ENCODE results near the gene SUPT3H. TPM values are rescaled to one million over a fixed set of nuclear protein-coding genes. Genes with fewer than 3 reads are reported as not detected.

Gene SUPT3H
- total and polyA plus RNA-seq, 2 of the 13 experiments (the other 11 are each of a cell fraction or from before 2014, with no cell fraction given), result 11.9 to 36.1 TPM

DNA sequence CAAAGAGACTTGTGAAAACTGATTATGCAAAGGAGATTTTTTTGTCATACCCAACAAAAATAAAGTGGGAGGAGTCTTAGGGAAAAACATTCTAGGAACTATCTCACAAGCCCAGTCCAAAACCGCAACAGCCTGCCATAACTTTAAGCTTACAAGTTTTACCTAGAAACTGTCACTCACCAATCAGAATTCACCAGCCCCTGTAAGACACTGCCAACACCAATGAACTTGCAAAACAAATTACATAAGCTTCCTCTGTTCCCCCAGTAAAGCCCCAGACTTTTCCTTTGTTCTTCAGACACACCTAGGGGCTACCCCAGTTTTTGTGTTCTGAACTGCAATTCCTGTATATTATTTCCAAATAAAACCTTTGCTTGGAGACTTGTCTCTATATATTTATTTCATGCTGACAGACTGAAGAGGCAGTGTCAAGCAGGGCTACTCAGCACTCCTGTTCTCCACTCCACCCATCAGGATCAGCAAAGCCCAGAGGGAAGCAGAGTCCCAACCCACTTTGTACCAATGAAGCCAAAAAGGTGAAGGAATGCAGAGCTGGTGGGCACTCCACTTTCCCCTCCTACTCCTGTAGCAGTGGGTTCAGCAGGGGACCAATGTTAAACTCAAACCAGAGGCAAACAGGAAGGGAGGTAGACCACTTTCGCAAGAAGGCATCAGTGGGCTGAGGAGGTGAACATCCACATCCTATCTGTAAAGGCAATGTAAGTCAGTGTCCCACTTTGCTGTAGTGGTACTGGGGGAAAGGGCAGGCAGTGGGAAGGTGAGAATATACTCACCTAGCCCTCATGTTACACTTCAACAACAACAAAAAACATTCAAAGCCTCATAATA lies 192.1 kb downstream of the SUPT3H start (continued):
- TF ChIP-seq, protein P1, sequence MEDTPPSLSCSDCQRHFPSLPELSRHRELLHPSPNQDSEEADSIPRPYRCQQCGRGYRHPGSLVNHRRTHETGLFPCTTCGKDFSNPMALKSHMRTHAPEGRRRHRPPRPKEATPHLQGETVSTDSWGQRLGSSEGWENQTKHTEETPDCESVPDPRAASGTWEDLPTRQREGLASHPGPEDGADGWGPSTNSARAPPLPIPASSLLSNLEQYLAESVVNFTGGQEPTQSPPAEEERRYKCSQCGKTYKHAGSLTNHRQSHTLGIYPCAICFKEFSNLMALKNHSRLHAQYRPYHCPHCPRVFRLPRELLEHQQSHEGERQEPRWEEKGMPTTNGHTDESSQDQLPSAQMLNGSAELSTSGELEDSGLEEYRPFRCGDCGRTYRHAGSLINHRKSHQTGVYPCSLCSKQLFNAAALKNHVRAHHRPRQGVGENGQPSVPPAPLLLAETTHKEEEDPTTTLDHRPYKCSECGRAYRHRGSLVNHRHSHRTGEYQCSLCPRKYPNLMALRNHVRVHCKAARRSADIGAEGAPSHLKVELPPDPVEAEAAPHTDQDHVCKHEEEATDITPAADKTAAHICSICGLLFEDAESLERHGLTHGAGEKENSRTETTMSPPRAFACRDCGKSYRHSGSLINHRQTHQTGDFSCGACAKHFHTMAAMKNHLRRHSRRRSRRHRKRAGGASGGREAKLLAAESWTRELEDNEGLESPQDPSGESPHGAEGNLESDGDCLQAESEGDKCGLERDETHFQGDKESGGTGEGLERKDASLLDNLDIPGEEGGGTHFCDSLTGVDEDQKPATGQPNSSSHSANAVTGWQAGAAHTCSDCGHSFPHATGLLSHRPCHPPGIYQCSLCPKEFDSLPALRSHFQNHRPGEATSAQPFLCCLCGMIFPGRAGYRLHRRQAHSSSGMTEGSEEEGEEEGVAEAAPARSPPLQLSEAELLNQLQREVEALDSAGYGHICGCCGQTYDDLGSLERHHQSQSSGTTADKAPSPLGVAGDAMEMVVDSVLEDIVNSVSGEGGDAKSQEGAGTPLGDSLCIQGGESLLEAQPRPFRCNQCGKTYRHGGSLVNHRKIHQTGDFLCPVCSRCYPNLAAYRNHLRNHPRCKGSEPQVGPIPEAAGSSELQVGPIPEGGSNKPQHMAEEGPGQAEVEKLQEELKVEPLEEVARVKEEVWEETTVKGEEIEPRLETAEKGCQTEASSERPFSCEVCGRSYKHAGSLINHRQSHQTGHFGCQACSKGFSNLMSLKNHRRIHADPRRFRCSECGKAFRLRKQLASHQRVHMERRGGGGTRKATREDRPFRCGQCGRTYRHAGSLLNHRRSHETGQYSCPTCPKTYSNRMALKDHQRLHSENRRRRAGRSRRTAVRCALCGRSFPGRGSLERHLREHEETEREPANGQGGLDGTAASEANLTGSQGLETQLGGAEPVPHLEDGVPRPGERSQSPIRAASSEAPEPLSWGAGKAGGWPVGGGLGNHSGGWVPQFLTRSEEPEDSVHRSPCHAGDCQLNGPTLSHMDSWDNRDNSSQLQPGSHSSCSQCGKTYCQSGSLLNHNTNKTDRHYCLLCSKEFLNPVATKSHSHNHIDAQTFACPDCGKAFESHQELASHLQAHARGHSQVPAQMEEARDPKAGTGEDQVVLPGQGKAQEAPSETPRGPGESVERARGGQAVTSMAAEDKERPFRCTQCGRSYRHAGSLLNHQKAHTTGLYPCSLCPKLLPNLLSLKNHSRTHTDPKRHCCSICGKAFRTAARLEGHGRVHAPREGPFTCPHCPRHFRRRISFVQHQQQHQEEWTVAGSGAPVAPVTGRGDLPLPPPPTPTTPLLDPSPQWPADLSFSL (CRISPR knock-in tag; IDR thresholded peaks at IDR 0.05), result no peak
- TF ChIP-seq ZNF24 (IDR thresholded peaks at IDR 0.05) (no peak), RARA (CRISPR knock-in tag; IDR thresholded peaks at IDR 0.05) (no peak), HOXA7 (CRISPR knock-in tag; IDR thresholded peaks at IDR 0.05) (no peak), TCF7L2 (IDR thresholded peaks at IDR 0.05; ENCODE audit: low read depth, low read length) (no peak), GATAD2A (CRISPR knock-in tag; IDR thresholded peaks at IDR 0.05) (0 out of 2 replicates have a peak, but pooled peaks have one; percentile 31)
- TF ChIP-seq, protein P2, sequence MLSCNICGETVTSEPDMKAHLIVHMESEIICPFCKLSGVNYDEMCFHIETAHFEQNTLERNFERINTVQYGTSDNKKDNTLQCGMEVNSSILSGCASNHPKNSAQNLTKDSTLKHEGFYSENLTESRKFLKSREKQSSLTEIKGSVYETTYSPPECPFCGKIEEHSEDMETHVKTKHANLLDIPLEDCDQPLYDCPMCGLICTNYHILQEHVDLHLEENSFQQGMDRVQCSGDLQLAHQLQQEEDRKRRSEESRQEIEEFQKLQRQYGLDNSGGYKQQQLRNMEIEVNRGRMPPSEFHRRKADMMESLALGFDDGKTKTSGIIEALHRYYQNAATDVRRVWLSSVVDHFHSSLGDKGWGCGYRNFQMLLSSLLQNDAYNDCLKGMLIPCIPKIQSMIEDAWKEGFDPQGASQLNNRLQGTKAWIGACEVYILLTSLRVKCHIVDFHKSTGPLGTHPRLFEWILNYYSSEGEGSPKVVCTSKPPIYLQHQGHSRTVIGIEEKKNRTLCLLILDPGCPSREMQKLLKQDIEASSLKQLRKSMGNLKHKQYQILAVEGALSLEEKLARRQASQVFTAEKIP (CRISPR knock-in tag; IDR thresholded peaks at IDR 0.05; ENCODE audit: borderline replicate concordance), result no peak
- TF ChIP-seq, protein P3, sequence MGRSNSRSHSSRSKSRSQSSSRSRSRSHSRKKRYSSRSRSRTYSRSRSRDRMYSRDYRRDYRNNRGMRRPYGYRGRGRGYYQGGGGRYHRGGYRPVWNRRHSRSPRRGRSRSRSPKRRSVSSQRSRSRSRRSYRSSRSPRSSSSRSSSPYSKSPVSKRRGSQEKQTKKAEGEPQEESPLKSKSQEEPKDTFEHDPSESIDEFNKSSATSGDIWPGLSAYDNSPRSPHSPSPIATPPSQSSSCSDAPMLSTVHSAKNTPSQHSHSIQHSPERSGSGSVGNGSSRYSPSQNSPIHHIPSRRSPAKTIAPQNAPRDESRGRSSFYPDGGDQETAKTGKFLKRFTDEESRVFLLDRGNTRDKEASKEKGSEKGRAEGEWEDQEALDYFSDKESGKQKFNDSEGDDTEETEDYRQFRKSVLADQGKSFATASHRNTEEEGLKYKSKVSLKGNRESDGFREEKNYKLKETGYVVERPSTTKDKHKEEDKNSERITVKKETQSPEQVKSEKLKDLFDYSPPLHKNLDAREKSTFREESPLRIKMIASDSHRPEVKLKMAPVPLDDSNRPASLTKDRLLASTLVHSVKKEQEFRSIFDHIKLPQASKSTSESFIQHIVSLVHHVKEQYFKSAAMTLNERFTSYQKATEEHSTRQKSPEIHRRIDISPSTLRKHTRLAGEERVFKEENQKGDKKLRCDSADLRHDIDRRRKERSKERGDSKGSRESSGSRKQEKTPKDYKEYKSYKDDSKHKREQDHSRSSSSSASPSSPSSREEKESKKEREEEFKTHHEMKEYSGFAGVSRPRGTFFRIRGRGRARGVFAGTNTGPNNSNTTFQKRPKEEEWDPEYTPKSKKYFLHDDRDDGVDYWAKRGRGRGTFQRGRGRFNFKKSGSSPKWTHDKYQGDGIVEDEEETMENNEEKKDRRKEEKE (IDR thresholded peaks at IDR 0.05), result no peak
- TF ChIP-seq, protein P4, sequence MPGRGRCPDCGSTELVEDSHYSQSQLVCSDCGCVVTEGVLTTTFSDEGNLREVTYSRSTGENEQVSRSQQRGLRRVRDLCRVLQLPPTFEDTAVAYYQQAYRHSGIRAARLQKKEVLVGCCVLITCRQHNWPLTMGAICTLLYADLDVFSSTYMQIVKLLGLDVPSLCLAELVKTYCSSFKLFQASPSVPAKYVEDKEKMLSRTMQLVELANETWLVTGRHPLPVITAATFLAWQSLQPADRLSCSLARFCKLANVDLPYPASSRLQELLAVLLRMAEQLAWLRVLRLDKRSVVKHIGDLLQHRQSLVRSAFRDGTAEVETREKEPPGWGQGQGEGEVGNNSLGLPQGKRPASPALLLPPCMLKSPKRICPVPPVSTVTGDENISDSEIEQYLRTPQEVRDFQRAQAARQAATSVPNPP (CRISPR knock-in tag; IDR thresholded peaks at IDR 0.05), result no peak
- TF ChIP-seq, protein P5, sequence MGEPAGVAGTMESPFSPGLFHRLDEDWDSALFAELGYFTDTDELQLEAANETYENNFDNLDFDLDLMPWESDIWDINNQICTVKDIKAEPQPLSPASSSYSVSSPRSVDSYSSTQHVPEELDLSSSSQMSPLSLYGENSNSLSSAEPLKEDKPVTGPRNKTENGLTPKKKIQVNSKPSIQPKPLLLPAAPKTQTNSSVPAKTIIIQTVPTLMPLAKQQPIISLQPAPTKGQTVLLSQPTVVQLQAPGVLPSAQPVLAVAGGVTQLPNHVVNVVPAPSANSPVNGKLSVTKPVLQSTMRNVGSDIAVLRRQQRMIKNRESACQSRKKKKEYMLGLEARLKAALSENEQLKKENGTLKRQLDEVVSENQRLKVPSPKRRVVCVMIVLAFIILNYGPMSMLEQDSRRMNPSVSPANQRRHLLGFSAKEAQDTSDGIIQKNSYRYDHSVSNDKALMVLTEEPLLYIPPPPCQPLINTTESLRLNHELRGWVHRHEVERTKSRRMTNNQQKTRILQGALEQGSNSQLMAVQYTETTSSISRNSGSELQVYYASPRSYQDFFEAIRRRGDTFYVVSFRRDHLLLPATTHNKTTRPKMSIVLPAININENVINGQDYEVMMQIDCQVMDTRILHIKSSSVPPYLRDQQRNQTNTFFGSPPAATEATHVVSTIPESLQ (CRISPR knock-in tag; conservative IDR thresholded peaks at IDR 0.05), result no peak

Measured in HepG2 (cell line).